SJSA1 (cell line): ENCODE measurements around the gene TFIP11. TPM values are rescaled to one million over a fixed set of nuclear protein-coding genes. Genes with fewer than 3 reads are reported as not detected.
"Not testable (repeated sequence)": the region's sequence is repeated elsewhere in the genome, so short reads cannot be mapped to it uniquely, and the experiment has no call there.

Source experiments
- DNase-seq, 2 experiments: peaks; one replicate each; pipeline ENCODE4 v3.0.0-alpha.2; 2015 to 2020; ENCODE audit warnings: low spot score in 2 of 2, low read depth in 1 of 2
- H3K27ac ChIP-seq: fragments of 250-450 bp; sonication (Bioruptor Pico); 2 replicates; pipeline ENCODE4 v1.5.1; 2020; ENCODE audit warnings: mild to moderate bottlenecking, moderate library complexity
- H3K27me3 ChIP-seq: fragments of 250-450 bp; sonication (Bioruptor Pico); replicated peaks from 2 replicates; pipeline ENCODE4 v1.5.1; 2020; ENCODE audit warnings: mild to moderate bottlenecking, moderate library complexity
- H3K36me3 ChIP-seq: fragments of 250-450 bp; sonication (Bioruptor Pico); 2 replicates; pipeline ENCODE4 v1.5.1; 2020; ENCODE audit warnings: mild to moderate bottlenecking
- H3K4me1 ChIP-seq: fragments of 250-450 bp; sonication (Bioruptor Pico); replicated peaks from 2 replicates; pipeline ENCODE4 v1.6.1; 2021; ENCODE audit warnings: mild to moderate bottlenecking
- H3K4me3 ChIP-seq: fragments of 250-450 bp; sonication (Bioruptor Pico); 2 replicates; pipeline ENCODE4 v1.5.1; 2020; ENCODE audit warnings: mild to moderate bottlenecking
- H3K9me3 ChIP-seq: fragments of 250-450 bp; sonication (Bioruptor Pico); replicated peaks from 2 replicates; pipeline ENCODE4 v1.5.1; 2020; ENCODE audit warnings: mild to moderate bottlenecking
- total RNA-seq: library from RNA; depleted of rRNA; stranded (reverse); fragments of >200 nt; shearing (Covaris generic); gene quantifications from 2 replicates; pipeline ENCODE4 v1.2.3, GENCODE V29; 2014

TFIP11 gene
- total RNA-seq, 1 experiment from 2014 or later: 29.5 TPM

DNA sequence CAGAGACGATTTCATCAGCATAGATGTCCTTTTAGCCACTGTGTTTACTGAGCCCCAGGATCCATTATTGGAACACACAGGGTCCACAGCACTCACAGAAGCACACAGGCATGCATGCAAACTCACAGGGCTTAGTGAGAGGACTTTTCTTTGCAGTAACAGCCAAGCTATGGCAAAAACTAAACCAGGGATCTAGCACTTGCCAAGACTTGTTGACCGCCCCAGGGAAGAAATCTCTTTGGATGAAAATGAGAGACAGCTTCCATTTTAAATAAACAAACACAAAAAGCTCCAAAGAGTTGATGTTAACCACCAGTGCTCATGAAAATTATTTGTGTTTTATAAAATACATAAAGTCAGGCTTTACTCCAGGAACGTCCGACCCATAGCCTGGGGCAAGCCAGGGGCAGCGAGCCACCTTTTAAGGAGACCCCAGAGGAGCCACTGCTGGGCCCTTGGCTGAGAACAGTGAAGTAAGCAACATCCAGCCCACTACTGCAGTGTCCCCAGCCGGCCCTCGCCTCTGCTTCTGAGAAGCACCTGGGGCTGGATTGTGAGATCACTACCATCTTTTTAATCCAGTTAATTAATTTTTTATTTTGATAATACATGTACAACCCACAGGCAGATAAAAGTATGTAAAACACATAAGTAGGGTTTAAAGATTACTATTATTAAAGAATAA lies 22.0 kb upstream of the TFIP11 start:
- H3K36me3 ChIP-seq: peaks cover 16% of the 10 kb centered on the region
- H3K9me3 ChIP-seq: no peaks in the 10 kb centered on the region
- no peaks in the 10 kb centered on the region for H3K27me3 ChIP-seq
- H3K27ac ChIP-seq: no peak overlapping the region
- H3K4me1 ChIP-seq: 0 out of 2 replicates have a peak, but pooled peaks cover 5% of the 10 kb centered on the region
- DNase-seq: no peak
- H3K4me3 ChIP-seq: no peak overlapping the region

DNA sequence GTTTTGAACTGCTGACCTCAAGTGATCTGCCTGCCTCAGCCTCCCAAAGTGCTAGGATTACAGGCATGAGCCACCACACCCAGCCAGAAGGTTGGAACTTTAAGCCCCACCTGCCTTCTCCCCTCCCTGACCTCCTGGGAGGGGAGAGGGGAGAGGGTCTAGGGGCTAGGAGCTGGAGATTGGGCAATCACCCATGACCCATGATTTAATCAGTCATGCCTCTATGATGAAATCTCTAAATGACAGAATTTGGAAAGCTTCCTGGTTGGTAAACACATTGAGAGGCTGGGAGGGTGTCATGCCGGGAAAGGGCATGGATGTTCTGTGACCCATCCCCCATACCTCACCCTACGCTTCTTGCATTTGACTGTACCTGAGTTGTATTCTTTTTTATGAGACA lies 17.1 kb upstream of the TFIP11 start:
- no peak for DNase-seq
- H3K4me1 ChIP-seq: 0 out of 2 replicates have a peak, but pooled peaks cover 5% of the 10 kb centered on the region
- H3K27ac ChIP-seq: no peak overlapping the region
- H3K27me3 ChIP-seq: no peaks in the 10 kb centered on the region
- no peaks in the 10 kb centered on the region for H3K9me3 ChIP-seq
- no peak overlapping the region for H3K4me3 ChIP-seq
- H3K36me3 ChIP-seq: peaks cover 29% of the 10 kb centered on the region

DNA sequence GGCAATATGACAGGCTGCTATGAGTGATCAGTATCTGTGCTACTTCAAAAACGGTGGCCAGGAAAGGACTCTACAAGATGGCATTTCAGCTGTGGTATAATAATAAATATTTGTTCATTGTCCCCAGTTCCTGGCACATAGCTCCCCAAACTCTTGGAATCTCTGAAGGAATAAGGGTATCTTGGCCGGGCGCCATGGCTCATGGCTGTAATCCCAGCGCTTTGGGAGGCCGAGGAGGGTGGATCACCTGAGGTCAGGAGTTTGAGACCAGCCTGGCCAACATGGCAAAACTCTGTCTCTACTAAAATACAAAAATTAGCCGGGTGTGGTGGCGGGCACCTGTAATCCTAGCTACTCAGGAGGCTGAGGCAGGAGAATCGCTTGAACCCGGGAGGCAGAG lies 16.2 kb upstream of the TFIP11 start:
- H3K27ac ChIP-seq, H3K4me3 ChIP-seq, H3K9me3 ChIP-seq, DNase-seq, H3K4me1 ChIP-seq, H3K27me3 ChIP-seq: not testable (repeated sequence)
- peaks cover 29% of the 10 kb centered on the region for H3K36me3 ChIP-seq

GRCh38 chr22:26527574-26528465 lies 15.5 kb upstream of the TFIP11 start:
- Histone ChIP-seq H3K27me3 (no peaks in the 10 kb centered on the region), H3K4me1 (0 out of 2 replicates have a peak, but pooled peaks cover 2% of the 10 kb centered on the region), H3K9me3 (no peaks in the 10 kb centered on the region), H3K4me3 (no peak overlapping the region), H3K27ac (no peak overlapping the region), H3K36me3 (peaks cover 29% of the 10 kb centered on the region)
- DNase-seq: no peak

DNA sequence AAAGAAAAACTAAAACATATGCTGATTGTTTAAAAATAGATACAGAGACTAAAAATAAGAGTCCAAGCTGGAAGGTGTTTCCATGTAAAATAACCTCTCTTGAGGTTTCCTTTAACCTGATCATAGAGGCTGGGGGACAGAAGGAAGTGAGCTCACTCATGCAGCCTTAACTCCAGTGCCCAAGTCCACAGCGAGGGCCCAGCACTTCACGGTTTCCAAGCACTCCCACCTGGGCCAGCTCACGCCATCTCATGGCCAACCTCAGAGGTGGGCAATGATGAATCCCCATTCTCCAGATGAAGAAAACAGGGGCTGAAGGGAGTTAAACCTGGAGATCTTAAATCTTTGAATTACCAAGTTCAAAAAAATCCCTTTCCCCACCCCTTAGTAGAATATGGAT lies 14.9 kb upstream of the TFIP11 start:
- no peaks in the 10 kb centered on the region for H3K4me1 ChIP-seq
- H3K27ac ChIP-seq: no peak overlapping the region
- H3K9me3 ChIP-seq: no peaks in the 10 kb centered on the region
- no peak for DNase-seq
- H3K36me3 ChIP-seq: peaks cover 29% of the 10 kb centered on the region
- no peaks in the 10 kb centered on the region for H3K27me3 ChIP-seq
- H3K4me3 ChIP-seq: no peak overlapping the region

GRCh38 chr22:26525946-26526564 lies 13.8 kb upstream of the TFIP11 start:
- H3K27me3 ChIP-seq: no peaks in the 10 kb centered on the region
- no peaks in the 10 kb centered on the region for H3K9me3 ChIP-seq
- no peak for DNase-seq
- no peak overlapping the region for H3K27ac ChIP-seq
- no peak overlapping the region for H3K4me3 ChIP-seq
- no peaks in the 10 kb centered on the region for H3K4me1 ChIP-seq
- peaks cover 26% of the 10 kb centered on the region for H3K36me3 ChIP-seq

DNA sequence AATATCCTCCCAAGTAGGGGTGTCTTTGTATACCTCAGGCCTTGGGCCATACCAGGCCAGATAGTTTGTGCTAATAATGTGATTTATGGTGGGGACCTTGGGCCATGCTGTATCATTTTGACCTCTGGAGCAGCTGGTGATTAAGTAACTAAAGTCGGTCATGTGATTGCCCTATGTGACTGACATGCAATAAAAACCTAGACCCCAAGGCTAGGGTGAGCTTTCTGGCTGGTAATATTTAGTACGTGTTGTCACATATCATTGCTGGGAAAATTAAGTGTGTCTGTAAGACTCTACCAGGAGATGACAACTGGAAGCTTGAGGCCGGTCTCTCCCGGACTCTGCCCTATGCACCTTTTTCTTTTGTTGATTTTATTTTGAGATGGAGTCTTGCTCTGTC lies 12.6 kb upstream of the TFIP11 start:
- DNase-seq: no peak
- no peaks in the 10 kb centered on the region for H3K9me3 ChIP-seq
- H3K4me1 ChIP-seq: no peaks in the 10 kb centered on the region
- no peaks in the 10 kb centered on the region for H3K27me3 ChIP-seq
- peaks cover 24% of the 10 kb centered on the region for H3K36me3 ChIP-seq
- no peak overlapping the region for H3K4me3 ChIP-seq
- no peak overlapping the region for H3K27ac ChIP-seq

DNA sequence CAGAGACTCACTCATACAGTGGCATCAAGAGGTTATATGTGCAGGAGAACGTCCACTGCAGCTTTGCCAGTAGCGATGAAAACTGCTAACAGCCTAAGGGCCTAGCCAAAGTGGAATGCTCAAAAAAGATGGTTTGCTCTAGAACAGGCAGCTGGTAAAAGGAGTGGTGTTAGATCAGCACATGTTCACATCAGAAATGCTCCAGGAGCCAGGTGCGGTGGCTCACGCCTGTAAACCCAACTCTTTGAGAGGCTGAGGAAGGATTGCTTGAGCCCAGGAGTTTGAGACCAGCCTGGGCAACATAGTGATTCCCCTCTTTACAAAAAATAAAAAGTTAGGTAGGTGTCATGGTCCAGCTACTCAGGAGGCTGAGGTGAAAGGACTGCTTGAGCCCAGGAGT lies 10.3 kb upstream of the TFIP11 start:
- H3K27ac ChIP-seq: no peak overlapping the region
- DNase-seq: no peak
- H3K27me3 ChIP-seq: no peaks in the 10 kb centered on the region

DNA sequence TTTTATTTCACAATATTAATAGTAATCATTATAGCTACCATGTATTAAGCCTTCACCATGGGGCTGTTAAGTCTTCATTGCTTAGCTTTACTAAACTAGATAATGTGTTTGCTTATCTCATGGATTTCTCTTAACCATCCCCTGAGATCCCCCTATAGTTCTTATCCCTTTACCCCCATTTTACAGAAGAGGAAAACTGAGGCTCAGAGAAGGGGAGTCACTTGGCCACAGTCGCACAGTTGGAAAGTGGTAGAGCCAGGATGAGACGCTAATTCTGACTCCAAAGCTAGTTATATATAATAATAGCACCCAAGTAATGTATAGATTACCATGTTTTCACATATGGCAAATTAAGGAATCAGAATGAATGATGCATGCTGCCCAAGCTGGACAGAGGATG lies 9.7 kb upstream of the TFIP11 start:
- Histone ChIP-seq H3K9me3 (no peaks in the 10 kb centered on the region), H3K36me3 (peaks cover 9% of the 10 kb centered on the region), H3K27ac (no peak overlapping the region), H3K27me3 (no peaks in the 10 kb centered on the region), H3K4me1 (no peaks in the 10 kb centered on the region), H3K4me3 (no peak overlapping the region)
- no peak for DNase-seq

More for the DNA sequence above, 10.3 kb upstream of the TFIP11 start:
- Histone ChIP-seq H3K36me3 (peaks cover 13% of the 10 kb centered on the region), H3K4me1 (no peaks in the 10 kb centered on the region), H3K9me3 (no peaks in the 10 kb centered on the region), H3K4me3 (no peak overlapping the region)

DNA sequence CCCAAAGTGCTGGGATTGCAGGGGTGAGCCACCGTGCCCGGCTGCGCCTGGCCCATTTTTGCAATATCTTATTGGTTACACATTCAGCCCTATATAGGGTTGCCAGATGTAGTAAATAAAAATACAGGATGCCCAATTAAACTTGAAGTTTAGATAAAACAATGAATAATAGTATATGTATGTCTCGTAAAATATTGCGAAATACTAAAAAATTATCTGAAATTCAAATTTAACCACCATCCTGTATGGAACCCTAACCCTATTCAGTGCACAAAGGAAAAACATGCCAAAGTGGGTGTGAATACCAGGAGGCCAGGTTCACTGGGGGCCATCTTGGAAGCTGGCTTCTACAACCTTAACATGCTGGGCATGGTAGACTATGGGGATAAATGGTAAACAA lies 5.2 kb upstream of the TFIP11 start:
- no peaks in the 10 kb centered on the region for H3K9me3 ChIP-seq
- H3K27ac ChIP-seq: no peak overlapping the region
- DNase-seq: no peak
- no peaks in the 10 kb centered on the region for H3K36me3 ChIP-seq
- peaks cover 7% of the 10 kb centered on the region; the same call in 1 of the 2 replicates for H3K4me1 ChIP-seq
- H3K4me3 ChIP-seq: no peak overlapping the region
- H3K27me3 ChIP-seq: no peaks in the 10 kb centered on the region

- no peaks in the 10 kb centered on the region for H3K9me3 ChIP-seq
- H3K27ac ChIP-seq: no peak overlapping the region
- peaks cover 8% of the 10 kb centered on the region for H3K4me1 ChIP-seq
- H3K36me3 ChIP-seq: no peaks in the 10 kb centered on the region
- H3K4me3 ChIP-seq: no peak overlapping the region
- DNase-seq: no peak
- H3K27me3 ChIP-seq: no peaks in the 10 kb centered on the region
Observed at GRCh38 chr22:26516503-26516902, 4.2 kb upstream of the TFIP11 start.

GRCh38 chr22:26515931-26516330 lies 3.7 kb upstream of the TFIP11 start:
- H3K4me1 ChIP-seq: peaks cover 13% of the 10 kb centered on the region
- H3K36me3 ChIP-seq: no peaks in the 10 kb centered on the region; the same call in 1 of the 2 replicates
- no peak for DNase-seq
- no peaks in the 10 kb centered on the region for H3K9me3 ChIP-seq
- no peak overlapping the region for H3K27ac ChIP-seq
- H3K4me3 ChIP-seq: no peak overlapping the region
- no peaks in the 10 kb centered on the region for H3K27me3 ChIP-seq

DNA sequence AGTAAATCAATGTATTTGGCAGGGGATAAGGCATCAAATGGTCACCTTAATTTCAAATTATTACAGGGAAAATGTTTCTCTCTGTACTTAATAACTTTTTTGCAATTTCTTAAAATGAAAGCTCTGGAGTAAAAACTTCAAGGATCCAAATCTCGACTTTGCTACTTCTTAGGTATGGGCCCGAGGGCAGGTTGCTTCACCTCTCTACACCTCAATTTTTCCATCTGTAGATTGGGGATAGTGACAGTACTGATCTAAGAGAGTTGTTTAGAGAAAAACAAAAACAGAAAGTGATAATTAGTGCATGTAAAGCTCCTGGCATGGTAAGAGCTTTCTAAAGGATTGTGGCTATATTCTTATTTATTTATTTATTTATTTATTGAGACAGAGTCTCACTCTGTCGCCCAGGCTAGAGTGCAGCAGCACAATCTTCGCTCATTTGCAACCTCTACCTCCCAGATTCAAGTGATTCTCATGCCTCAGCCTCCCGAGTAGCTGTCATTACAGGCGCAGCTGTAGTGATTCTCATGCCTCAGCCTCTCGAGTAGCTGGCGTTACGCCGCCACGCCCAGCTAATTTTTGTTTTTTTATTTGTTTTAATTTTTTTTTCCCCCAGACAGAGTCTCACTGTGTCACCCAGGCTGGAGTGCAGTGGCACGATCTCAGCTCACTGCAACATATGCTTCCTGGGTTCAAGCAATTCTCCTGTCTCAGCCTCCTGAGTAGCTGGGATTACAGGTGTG lies 2.3 kb upstream of the TFIP11 start:
- H3K27me3 ChIP-seq: no peaks in the 10 kb centered on the region
- H3K27ac ChIP-seq: no peak overlapping the region
- H3K4me1 ChIP-seq: peaks cover 13% of the 10 kb centered on the region
- no peak for DNase-seq
- no peaks in the 10 kb centered on the region for H3K9me3 ChIP-seq
- H3K4me3 ChIP-seq: no peak overlapping the region
- H3K36me3 ChIP-seq: peaks cover 13% of the 10 kb centered on the region
